Hypothalamus (tissue), 51 donors: ENCODE results near the gene KARS1.
"Not testable (repeated sequence)": the region's sequence is repeated elsewhere in the genome, so short reads cannot be mapped to it uniquely, and the experiment has no call there.

ENCODE experiments used
- DNase-seq, 51 donors: peaks; one replicate each; lab custom pipeline; 2025; lab: John Stamatoyannopoulos, UW

KARS1 gene

DNA sequence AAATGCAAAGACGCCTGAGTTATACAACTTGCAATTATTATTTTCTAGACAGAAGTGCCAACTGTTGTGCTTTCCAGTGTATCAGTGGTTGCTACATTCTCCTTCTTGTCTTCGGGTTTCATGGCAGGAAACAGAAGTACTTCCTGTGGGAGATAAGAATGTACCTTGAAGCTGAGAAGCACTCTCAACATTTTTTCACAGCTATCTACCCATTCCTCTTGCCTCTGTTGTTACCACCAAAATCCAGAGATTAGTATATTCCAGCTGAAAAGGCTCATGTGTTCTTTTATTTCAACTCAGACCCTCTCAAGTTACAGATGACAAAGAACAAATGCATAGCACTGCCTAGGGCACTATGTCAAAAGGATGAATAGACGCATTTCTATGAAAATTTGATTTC, 19.6 kb downstream of the KARS1 start:
- no peak for DNase-seq

DNA sequence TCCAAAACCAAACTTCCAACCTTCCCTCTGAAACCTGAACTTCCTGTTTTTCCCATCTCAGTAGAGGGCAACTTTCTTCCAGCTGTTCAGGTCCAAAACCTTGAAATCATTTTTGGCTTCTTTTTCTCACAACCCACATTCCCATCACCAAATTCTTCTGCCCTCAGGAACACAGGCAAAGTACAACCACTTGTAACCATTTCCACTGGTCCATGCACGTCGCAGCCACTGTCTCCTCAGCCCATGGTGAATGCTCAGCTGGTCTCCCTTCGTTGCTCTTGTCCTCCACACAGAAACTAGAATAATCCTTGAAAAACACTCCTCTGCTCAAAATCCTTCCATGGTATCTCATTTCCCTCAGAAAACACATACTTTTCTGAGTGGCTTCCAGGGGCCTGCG, 20.7 kb downstream of the KARS1 start:
- DNase-seq = no peak

DNA sequence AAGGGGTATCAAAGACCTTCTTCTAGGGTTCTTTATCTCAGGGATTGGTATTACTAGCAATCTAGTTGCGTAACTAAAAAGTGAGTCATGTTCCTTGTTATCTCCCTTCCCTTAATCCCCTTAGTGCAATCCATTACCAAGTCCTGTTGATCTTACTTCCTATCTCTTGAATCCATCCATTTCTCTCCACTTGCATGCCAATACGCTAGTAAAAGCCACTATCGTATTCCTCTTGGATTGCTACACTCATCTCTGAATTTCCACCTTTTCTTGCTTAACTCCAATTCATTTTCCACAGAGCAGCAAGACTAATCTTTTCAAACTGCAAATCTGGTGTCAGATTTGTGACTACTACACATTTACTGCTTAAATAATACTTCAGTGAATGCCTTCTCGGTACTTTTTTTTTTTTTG, 22.5 kb downstream of the KARS1 start:
- no peak for DNase-seq

DNA sequence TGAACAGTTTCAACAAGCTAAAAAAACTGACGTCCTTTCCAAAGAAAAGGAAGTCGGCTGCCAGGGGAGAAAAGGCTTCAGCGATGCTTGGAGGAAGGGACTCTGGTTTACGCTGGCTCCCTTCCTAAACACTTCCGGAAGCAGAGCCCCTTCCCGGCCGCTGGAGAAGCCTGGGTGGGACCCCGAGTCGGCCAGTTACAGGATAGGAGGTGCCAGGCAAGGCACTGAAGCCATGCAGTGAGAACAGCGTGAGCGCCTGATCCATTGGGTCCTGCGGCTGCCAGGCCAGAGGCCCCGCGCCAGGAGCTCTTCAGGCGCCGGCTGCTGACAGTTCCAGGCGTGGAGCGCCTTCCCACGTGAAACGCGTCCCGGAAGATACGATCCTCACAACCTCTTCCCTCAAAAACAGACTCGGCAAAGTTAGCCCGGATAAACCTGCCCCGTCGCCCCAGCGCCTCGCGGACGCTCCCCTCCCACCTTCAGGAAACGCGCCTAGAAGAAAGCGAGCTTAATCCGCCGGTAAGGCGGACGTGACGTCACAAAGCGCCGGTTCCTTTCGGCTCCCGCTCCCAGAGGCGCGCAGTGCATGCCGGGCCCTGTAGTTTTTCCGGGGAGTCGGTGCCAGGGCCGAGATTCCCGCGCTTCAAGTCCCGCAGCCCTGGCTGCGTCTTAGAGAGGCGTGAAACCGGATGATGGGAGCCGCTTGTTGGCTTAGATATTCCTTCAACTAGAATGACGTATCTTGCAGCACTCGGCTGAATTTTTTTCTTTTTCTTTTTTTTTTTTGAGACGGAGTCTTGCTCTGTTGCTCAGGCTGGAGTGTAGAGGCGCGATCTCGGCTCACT, 24.5 kb downstream of the KARS1 start, which contains the start of gene ADAT1:
ADAT1 (minus strand) TSS at position 521 of the 845 bp plus-strand sequence. CDS start 2,482 bp downstream, outside the sequence.
- peak; percentile 80 to 99 (median 93) for DNase-seq

DNA sequence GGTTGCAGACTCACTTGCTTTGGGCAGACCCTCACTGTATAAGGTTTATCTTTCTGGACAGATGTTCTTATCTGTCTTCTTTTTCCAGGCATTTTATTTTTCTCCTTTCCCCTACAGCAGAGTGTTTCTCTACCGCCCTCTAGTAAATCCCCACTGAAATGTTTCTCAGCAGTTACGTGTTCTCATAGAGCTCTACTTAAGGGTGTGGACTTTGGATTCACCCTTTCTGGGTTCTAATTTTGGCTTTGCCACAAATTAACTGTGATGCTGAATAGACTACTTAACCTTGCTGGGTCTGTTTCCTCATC, 26.3 kb downstream of the KARS1 start:
- DNase-seq = peak in 1 of 51 donors; percentile 18

DNA sequence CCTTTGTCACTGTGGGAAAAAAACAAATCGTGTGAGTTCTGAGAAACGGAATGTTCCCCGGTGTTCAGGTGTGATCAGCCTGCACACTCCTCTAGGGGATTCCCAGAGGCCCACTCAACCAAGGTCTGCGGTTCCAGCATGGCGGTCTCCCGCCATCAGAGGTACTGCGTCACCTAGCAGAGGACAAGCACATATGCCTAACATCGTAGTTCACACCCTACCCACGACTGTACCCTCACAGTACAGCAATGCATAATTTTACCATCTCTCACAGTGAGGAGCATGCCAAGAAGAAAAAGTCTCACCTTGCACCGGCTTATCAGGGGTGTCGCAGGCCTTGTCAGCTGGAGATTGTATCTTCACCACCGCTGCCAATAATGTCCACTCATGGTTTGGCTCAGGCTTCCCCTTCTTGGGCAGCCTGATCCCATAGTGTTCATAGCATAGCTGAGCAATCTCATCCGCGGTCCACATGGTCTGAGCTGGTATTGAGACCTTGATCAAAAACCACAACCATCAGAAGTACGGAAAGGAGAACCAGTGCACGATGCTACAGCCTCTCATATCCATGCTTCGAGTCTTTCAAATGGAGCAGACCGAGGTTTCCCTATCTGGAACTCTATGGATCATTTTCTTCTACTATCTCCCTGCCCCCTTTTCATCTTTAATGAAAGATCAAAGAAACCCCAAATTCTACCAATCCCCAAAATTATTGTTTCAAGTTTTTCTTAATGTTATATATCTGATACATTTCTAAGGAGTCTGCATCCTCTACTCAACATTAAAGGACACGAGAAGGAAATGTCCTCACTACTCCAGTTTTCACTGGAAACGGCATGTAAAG, 26.9 kb downstream of the KARS1 start:
- no peak for DNase-seq

DNA sequence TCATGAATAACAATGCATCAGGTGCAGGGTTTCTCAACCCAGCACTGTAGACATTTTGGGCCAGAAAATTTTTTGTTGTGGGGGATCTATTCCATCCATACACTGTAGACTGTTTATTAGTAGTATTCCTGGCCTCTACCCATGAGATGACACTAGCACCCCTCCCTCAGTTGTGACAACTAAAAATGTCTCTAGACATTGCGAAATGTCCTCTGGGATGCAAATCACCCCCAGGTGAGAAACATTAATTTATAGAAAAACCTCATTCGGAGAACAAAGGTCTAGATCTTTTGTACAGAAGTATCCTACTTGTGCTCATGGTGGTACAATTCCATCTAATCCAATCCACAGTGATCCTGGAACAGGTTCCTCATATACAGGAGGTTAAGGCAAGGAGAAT, 28.7 kb downstream of the KARS1 start:
- no peak for DNase-seq

DNA sequence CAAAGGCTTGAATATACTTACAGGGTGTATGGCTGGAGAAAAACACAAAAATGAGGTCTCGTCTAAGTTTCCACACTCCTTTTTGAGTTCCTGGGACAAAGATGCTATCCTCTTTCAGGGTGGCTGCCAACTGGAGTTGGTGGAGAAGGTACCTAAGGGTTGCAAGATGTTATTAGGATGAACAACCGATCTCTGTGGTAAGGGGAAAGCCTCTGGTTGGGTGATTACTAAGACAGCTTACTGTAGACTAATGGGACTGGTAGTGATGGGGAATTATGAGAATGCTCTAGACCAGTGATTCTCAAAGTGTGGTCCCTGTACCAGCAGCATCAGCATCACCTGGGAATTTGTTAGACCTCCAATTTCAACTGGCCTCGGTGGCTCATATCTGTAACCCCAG, 30.3 kb downstream of the KARS1 start:
- no peak for DNase-seq

DNA sequence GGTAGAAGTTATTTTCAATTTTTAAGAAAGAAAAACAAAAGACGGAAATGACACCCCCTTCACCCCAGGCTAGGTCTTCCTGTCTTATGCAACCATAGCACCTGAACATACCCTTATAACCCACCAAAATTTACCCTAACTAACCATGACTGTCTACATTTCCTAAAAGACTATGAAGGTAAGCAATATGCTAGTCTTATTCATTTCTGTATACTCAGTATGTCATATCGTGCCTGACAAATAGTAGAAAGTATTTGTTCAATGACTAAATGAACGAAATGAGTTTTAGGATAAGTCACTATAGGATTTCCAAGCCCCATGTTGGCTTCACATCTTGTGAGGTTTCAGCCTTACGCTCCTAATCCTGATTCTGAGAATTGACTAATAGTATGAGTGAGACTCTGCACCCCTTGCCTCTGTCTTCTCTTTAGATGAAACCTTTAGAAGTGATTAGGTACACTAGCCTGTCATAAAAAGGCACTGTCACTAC, 30.9 kb downstream of the KARS1 start:
- DNase-seq = no peak

DNA sequence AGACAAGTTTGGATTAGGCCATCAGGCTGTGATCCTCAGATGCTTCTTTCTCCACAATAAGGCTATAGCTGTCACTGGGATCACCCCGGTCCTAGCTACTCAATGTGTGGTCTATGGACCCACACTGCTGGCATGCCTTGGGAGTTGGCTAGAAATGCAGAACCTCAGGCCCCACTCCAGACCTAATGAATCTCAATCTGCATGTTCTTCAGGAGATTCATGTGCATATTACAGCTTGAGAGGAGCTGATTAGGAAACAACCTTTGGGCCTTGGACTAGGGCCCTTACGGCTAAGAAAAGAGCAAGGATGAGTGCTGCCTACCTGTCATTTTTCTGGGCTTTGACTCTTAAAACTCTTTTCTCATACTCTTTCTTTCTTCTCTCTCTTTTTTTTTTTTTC, 31.8 kb downstream of the KARS1 start:
- no peak for DNase-seq

DNA sequence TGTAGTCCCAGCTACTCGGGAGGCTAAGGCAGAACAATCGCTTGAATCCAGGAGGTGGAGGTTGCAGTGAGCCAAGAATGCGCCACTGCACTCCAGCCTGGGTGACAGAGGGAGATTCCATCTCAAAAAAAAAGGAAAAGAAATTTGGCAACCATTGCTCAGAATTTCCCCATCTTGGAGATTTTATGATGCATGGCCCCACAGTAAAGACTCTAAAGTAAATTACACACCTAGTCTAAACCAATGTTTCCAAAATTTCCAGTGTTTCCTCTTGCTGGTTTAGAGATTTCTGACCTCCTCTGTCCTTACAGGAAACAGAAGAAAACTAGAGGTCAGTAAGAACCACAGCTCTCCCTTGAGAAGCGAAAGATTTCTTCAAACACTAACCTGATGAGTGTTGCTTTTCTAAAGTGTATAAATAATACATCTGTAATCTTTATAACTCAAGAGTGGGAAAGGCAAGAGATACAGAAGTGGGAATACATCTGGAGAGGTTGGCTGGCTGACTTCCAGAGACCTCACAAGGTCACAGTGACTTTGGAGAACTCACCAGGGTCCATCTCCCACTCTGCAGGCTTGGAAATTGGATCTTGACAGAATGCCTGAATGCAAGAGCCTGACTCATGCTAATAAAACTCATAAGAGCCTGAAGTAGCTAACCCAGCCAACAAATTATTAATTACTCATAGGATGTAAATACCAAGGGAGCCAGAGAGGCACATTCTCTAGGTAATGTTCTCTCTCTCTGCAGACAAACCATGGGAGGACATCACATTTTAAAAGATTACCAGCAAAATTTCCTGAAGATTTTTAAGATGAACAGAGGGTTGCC, 33.2 kb downstream of the KARS1 start:
- DNase-seq = no peak

DNA sequence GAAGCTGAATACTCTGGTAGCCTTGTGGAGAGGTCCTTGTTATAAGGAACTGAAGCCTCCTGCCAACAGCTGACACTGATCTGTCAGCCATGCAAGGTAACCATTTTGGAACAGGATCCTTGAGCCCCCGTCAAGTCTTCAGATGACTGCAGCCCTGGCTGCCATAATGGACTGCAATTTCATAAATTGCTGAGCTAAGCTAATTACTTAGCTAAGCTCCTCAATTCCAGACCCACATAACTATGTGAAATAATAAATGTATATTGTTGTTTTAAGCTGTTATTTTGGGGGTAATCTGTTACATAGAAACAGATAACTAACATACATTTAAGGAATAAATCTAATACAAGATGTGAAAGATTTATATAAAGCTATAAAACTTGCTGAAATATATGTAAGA, 41.0 kb downstream of the KARS1 start:
- DNase-seq = no peak

DNA sequence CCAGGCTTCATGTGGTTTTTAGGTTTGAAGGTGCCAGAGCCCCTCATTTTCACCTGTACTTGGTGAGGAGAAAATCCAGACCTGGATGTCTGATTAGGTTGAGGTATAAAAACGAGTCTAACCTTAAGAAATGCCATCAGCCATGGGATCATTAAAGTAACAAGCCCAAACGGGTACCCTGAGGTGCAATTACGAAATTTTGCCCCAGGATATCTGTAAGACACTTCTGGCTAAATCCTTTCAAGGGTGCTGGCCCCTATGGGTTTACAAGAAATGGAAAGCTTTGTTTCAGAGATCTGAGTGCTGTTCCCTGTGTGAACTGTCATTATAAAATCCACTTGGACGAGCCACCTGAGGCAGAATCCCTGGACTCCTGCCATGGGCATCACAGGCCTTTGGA, 44.2 kb downstream of the KARS1 start:
- DNase-seq = no peak

DNA sequence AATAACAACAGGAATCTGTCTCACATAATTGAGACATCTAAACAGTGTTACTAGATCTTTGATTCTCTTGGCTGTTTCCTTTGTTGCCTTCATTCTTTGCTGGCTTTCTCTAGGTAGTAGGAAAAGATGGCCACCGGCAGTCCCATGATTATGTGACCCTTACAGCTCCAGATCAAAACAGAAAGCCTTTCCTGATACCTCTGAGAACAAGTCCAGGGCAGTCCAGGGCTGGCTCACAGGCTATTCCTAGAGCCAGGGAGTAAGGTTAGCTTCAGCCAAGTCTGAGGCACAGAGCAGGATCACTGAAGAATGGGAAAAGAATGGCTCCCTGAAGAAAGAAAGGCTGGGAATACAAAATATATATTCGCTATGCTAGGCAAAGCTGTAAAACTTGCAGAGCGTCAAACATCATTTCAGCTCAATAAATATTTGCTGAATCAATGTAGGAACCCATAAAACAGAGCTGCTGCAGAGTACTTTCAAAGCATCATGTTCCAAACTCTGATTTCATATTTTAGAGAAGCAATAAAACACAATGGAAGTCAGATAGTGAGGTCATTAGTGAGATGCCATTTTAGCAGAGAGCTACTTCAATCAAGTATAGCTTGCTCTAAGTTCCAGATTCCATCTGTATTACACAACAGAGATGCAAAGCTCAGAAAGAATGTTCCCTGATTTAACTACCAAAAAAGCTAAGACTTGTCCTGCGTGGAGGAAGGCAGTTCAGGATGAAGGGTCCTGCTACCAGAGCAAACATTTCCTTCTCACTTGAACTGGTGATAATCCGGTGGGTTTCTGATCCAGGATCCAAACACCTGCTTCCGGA, 47.8 kb downstream of the KARS1 start:
- peak in 1 of 51 donors; percentile 1 for DNase-seq

DNA sequence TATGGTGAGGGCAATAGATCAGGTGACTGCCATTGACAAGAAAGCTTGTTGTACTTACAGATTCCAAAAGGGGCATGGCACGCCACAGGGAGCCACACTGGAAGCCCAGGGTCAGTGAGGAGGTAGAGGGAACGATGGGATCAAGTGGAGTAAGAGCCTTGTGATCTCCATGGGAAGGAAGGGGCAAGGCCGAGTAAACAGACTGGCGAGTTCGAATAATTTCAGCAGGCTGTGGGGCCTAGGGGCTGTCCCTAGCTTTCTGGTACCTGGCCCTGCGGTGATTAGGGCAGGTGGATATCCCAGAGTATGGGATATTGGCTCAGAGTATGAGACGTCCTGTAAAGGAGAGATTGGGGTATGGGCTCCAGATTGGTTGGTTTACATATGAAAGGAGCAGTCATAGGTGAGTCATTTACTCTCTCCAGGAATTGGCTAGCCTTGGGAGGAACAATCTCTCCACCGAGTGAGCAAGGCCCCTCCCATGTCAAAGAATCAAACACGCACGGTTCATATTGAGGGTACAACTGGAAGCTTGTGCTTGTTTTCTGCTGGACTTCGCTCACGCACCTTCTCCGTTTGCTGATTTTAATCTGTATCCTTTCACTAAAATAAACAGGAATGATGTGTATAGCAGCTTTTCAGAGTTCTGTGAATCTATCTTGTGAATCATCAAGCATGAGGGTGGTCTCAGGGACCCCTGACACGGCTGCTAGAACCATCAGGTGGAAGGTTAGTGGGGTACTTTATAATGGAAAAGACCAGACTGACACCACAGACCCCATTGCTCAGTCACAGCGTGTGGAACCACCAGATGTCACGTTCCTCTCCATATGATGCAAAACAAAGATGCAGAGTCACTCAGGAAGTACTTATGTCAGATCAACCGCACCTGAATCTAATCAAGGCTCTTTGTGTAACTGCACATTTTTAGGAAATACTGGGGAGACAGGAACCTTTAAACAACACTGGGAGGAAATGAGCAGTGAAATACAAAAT, 53.3 kb downstream of the KARS1 start:
- no peak for DNase-seq

DNA sequence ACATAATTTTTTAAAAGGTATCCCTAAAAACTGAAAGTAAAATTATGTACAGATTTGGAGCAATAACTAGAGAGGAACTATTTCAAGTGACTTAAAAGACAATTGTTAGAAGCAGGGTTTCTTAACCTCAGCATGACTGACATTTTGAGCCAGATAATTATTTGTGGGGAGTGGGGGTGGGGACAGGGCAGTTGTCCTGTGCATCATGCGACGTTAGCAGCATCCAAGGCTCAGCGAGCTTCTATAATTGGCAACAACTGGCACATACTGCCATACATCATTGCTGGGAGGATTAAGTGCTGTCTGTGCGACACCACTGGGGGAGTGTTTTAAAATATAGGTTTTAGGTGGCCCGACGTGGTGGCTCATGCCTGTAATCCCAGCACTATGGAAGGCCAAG, 54.2 kb downstream of the KARS1 start:
- DNase-seq = no peak

DNA sequence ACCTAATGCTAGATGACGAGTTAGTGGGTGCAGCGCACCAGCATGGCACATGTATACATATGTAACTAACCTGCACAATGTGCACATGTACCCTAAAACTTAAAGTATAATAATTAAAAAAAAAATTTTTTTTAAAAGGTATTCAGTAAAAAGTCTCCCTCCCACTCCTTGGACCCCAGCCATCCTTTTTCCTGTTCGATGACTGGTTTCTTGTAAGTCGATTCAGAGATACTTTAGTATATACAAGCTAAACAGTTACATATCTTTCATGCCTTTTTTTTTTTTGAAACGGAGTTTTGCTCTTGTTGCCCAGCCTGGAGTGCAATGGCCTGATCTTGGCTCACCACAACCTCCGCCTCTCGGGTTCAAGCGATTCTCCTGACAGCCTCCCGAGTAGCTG, 55.5 kb downstream of the KARS1 start:
- not testable (repeated sequence) for DNase-seq
